Parathyroid adenoma (tissue), 2 donors: ENCODE data around the gene ZFHX2.

Experiments
- H2AFZ ChIP-seq: fragments of 300-600 bp; sonication (generic); one replicate; pipeline ENCODE4 v1.7.0; 2017; ENCODE audit warnings: antibody characterized with exemption, mild to moderate bottlenecking
- H3K27ac ChIP-seq: fragments of 300-600 bp; sonication (generic); one replicate; pipeline ENCODE4 v1.7.0; 2017
- H3K27me3 ChIP-seq: fragments of 300-600 bp; sonication (generic); one replicate; pipeline ENCODE4 v1.7.0; 2017; ENCODE audit warnings: low read length; ENCODE audit not compliant: control insufficient read depth, insufficient read depth
- H3K36me3 ChIP-seq: fragments of 300-600 bp; sonication (generic); one replicate; pipeline ENCODE4 v1.7.0; 2017; ENCODE audit warnings: low read length; ENCODE audit not compliant: control insufficient read depth, insufficient read depth
- H3K4me1 ChIP-seq: fragments of 300-600 bp; sonication (generic); one replicate; pipeline ENCODE4 v1.7.0; 2017; ENCODE audit warnings: control low read depth
- H3K4me2 ChIP-seq: fragments of 300-600 bp; sonication (generic); one replicate; pipeline ENCODE4 v1.7.0; 2017; ENCODE audit warnings: low read length
- H3K4me3 ChIP-seq: fragments of 300-600 bp; sonication (generic); one replicate; pipeline ENCODE4 v1.7.0; 2017; ENCODE audit warnings: low read depth, low read length
- H3K79me2 ChIP-seq: fragments of 300-600 bp; sonication (generic); one replicate; pipeline ENCODE4 v1.7.0; 2017; ENCODE audit warnings: control low read depth
- H3K9ac ChIP-seq: fragments of 300-600 bp; sonication (generic); one replicate; pipeline ENCODE4 v1.7.0; 2017; ENCODE audit warnings: mild to moderate bottlenecking
- H3K9me3 ChIP-seq: fragments of 300-600 bp; sonication (generic); one replicate; pipeline ENCODE4 v1.7.0; 2017; ENCODE audit warnings: low read length; ENCODE audit not compliant: control insufficient read depth
- CTCF ChIP-seq: fragments of 300-600 bp; sonication (generic); IDR thresholded peaks from one replicate; pipeline ENCODE4 v1.7.0; 2017; ENCODE audit warnings: antibody characterized with exemption, mild to moderate bottlenecking
- donor health status: primary hyperparathyroidism.

ZFHX2 gene

DNA sequence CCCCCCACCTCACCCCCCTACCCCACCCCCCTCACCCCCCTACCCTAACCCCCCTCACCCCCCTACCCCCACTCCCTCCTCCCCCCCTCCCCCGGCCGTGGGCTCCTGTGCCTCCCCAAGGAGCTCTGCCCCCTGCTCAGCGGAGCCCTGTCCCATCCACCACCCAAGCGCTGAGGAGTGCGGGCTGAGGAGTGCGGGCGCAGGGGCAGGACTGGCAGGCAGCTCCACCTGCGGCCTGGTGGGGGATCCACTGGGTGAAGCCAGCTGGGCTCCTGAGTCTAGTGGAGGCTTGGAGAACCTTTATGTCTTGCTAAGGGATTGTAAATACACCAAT lies 29.4 kb upstream of the ZFHX2 start:
- Histone ChIP-seq H3K9me3 (no peaks in the 10 kb centered on the region), H3K36me3 (no peaks in the 10 kb centered on the region), H2AFZ (no peak overlapping the region), H3K79me2 (no peaks in the 10 kb centered on the region), H3K9ac (no peak overlapping the region), H3K4me2 (no peak overlapping the region), H3K27ac (no peak overlapping the region), H3K4me1 (peaks cover 4% of the 10 kb centered on the region), H3K4me3 (no peak overlapping the region), H3K27me3 (peaks cover 3% of the 10 kb centered on the region)
- no peak for TF ChIP-seq CTCF

- H3K4me2 ChIP-seq = no peak overlapping the region
- no peaks in the 10 kb centered on the region for H3K36me3 ChIP-seq
- no peak overlapping the region for H3K4me3 ChIP-seq
- TF ChIP-seq CTCF = no peak
- peaks cover 4% of the 10 kb centered on the region for H3K4me1 ChIP-seq
- no peaks in the 10 kb centered on the region for H3K9me3 ChIP-seq
- H3K27me3 ChIP-seq = peaks cover 3% of the 10 kb centered on the region
- H3K27ac ChIP-seq = no peak overlapping the region
- no peaks in the 10 kb centered on the region for H3K79me2 ChIP-seq
- H2AFZ ChIP-seq = no peak overlapping the region
- H3K9ac ChIP-seq = no peak overlapping the region
Measured at GRCh38 chr14:23580152-23580926, 28.8 kb upstream of the ZFHX2 start.

GRCh38 chr14:23579739-23580138 lies 28.2 kb upstream of the ZFHX2 start:
- H3K27ac ChIP-seq = peak overlapping the region; percentile 50
- H3K27me3 ChIP-seq = peaks cover 3% of the 10 kb centered on the region
- no peaks in the 10 kb centered on the region for H3K9me3 ChIP-seq
- peaks cover 4% of the 10 kb centered on the region for H3K4me1 ChIP-seq
- no peaks in the 10 kb centered on the region for H3K36me3 ChIP-seq
- TF ChIP-seq CTCF = no peak
- no peak overlapping the region for H3K4me2 ChIP-seq
- H2AFZ ChIP-seq = no peak overlapping the region
- no peak overlapping the region for H3K9ac ChIP-seq
- H3K4me3 ChIP-seq = no peak overlapping the region
- no peaks in the 10 kb centered on the region for H3K79me2 ChIP-seq

DNA sequence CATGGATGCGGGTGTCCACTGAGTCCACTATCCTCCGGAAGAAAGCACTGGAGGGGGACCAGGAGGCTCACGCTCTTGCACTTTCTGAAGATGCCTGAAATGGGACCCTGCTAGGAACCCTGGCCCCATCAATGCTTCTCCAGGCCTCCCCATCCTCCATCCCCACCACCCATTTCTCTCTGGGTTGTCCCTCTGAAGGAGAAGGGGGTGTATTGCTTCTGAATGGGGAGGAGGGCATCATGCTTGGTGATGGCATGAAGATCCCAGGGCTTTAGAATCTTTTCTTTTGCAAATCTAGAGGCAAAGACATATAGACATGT lies 27.7 kb upstream of the ZFHX2 start:
- Histone ChIP-seq H2AFZ (peak overlapping the region; percentile 65), H3K9ac (no peak overlapping the region), H3K27ac (peak overlapping the region; percentile 50), H3K27me3 (peaks cover 3% of the 10 kb centered on the region), H3K9me3 (no peaks in the 10 kb centered on the region), H3K4me3 (no peak overlapping the region), H3K36me3 (no peaks in the 10 kb centered on the region), H3K4me2 (no peak overlapping the region), H3K79me2 (no peaks in the 10 kb centered on the region), H3K4me1 (peaks cover 4% of the 10 kb centered on the region)
- TF ChIP-seq CTCF = no peak
